Vagina (tissue), 2 donors: Measurements from ENCODE around the gene LRRC8A. TPM values are rescaled to one million over a fixed set of nuclear protein-coding genes. Genes with fewer than 3 reads are reported as not detected.

Source experiments
- DNase-seq, 2 donors: peaks; one replicate each; pipeline ENCODE4 v3.0.0-alpha.2; 2017; ENCODE audit errors: extremely low spot score in 2 of 2
- H3K27ac ChIP-seq: fragments of 200-600 bp; sonication (generic); one replicate; pipeline ENCODE4 v1.5.1; 2019
- H3K27me3 ChIP-seq: fragments of 200-600 bp; sonication (generic); one replicate; pipeline ENCODE4 v1.5.1; 2019
- H3K36me3 ChIP-seq, 2 donors: fragments of 200-600 bp; sonication (generic); one replicate each; pipeline ENCODE4 v1.5.1; 2017 to 2019
- H3K4me1 ChIP-seq: fragments of 200-600 bp; sonication (generic); one replicate; pipeline ENCODE4 v1.5.1; 2019
- H3K4me3 ChIP-seq, 2 donors: fragments of 200-600 bp; sonication (generic); 1 replicate in 1 of 2; 2 replicates in 1 of 2; pipeline ENCODE4 v1.5.1; 2016 to 2019
- H3K9me3 ChIP-seq: fragments of 200-600 bp; sonication (generic); one replicate; pipeline ENCODE4 v1.5.1; 2019
- CTCF ChIP-seq, 3 experiments: fragments of 450-650 bp in 2 of 3; fragments of 200-600 bp in 1 of 3; sonication (generic) in 1 of 3; IDR thresholded peaks; one replicate each; pipeline ENCODE4 v1.5.1; 2017 to 2019; ENCODE audit warnings: antibody characterized with exemption in 3 of 3, mild to moderate bottlenecking in 2 of 3, moderate library complexity in 2 of 3
- POLR2A ChIP-seq, 2 donors: fragments of 450-650 bp; IDR thresholded peaks; one replicate each; pipeline ENCODE4 v1.6.1; 2017; ENCODE audit warnings: antibody characterized with exemption in 2 of 2, mild to moderate bottlenecking in 2 of 2, moderate library complexity in 2 of 2
- POLR2AphosphoS5 ChIP-seq, 2 donors: sonication (generic); formaldehyde crosslinking; IDR thresholded peaks; one replicate each; pipeline ENCODE4 v1.9.0; 2017; ENCODE audit warnings: antibody characterized with exemption in 2 of 2, mild to moderate bottlenecking in 2 of 2, low read depth in 1 of 2; ENCODE audit not compliant: insufficient read depth in 1 of 2
- intact Hi-C: fragments of 100-400 bp; cut with DNase I; formaldehyde crosslinking; loops from one replicate; pipeline ENCODE4 v1.15.1; 2023
- total RNA-seq: library from RNA; depleted of rRNA; stranded (reverse); fragments of >200 nt; gene quantifications from one replicate; pipeline ENCODE4 v1.2.3, GENCODE V29; 2016

LRRC8A gene
- total RNA-seq, 1 donor from 2014 or later: 110 TPM

DNA sequence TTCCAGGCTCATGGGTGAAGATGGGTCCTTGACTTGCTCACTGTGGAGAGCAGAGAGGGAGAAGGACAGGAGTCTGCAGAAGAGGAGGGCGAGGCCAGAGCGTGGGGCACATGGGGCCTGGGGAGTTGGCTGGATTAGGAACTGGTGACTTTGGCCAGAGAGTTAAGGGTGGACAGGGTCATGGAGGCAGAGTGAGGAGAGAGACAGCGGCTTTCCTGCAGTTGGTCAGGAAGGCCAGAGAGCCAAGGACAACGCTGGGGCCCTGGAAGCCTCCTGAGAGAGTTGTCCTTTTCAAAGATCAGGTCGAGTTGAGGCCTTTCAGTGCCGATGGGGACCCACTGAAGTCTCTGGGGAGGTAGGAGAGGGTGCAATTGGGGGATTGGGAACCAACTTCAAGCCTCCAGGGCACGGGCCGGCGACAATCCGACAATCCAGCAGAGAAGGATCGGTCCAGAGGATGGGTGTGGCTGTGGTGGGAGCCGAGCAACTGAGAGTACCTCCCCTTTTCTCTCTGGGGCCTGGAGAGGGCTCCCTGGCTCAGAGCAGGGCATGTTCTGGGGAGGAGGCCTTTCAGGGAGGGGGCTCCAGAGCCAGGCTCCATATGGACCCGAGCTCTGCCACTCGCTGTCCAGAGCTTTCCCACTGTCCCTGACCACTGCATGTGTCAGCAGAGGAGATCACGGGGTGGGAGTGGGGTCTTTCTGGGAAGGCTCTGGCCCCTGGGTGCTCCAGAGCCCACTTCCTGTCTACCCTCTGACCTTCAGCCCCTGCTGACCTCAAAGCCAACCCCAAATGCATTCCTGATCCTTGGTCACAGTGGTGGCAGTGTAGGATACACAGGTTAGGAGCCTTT lies 31.3 kb downstream of the LRRC8A start:
- DNase-seq: no peak
- no peaks in the 10 kb centered on the region for H3K9me3 ChIP-seq
- intact Hi-C loops: no loop called here
- H3K4me3 ChIP-seq: peak overlapping the region in 1 of 2 donors; percentile 2
- no peak for TF ChIP-seq POLR2A (IDR thresholded peaks at IDR 0.05)
- no peak for TF ChIP-seq CTCF (IDR thresholded peaks at IDR 0.05)
- TF ChIP-seq POLR2AphosphoS5 (IDR thresholded peaks at IDR 0.05; ENCODE audit: insufficient read depth in 1 of 2, low read depth in 1 of 2): no peak
- peaks cover 0 to 23% of the 10 kb centered on the region in 2 donors for H3K36me3 ChIP-seq
- no peaks in the 10 kb centered on the region for H3K27me3 ChIP-seq
- peak overlapping the region; percentile 96 for H3K27ac ChIP-seq
- H3K4me1 ChIP-seq: peaks cover 88% of the 10 kb centered on the region

GRCh38 chr9:128913995-128914772 lies 32.3 kb downstream of the LRRC8A start:
- Histone ChIP-seq H3K27me3 (no peaks in the 10 kb centered on the region), H3K27ac (peak overlapping the region; percentile 96), H3K36me3 (peaks cover 0 to 19% of the 10 kb centered on the region in 2 donors), H3K4me1 (peaks cover 91% of the 10 kb centered on the region), H3K4me3 (no peak overlapping the region), H3K9me3 (no peaks in the 10 kb centered on the region)
- TF ChIP-seq CTCF (IDR thresholded peaks at IDR 0.05): no peak
- TF ChIP-seq POLR2AphosphoS5 (IDR thresholded peaks at IDR 0.05; ENCODE audit: insufficient read depth in 1 of 2, low read depth in 1 of 2): no peak
- TF ChIP-seq POLR2A (IDR thresholded peaks at IDR 0.05): no peak
- intact Hi-C loops: no loop called here
- no peak for DNase-seq

- intact Hi-C loops: no loop called here
- Histone ChIP-seq H3K27me3 (no peaks in the 10 kb centered on the region), H3K27ac (peak overlapping the region; percentile 96), H3K4me1 (peaks cover 91% of the 10 kb centered on the region), H3K4me3 (no peak overlapping the region), H3K9me3 (no peaks in the 10 kb centered on the region), H3K36me3 (peaks cover 0 to 13% of the 10 kb centered on the region in 2 donors)
- TF ChIP-seq CTCF (IDR thresholded peaks at IDR 0.05): no peak
- peak in 1 of 2 donors; percentile 24 for TF ChIP-seq POLR2AphosphoS5 (IDR thresholded peaks at IDR 0.05; ENCODE audit: insufficient read depth in 1 of 2, low read depth in 1 of 2)
- no peak for DNase-seq
Measured at GRCh38 chr9:128916204-128916603, 34.3 kb downstream of the LRRC8A start.

GRCh38 chr9:128916745-128917144 lies 34.8 kb downstream of the LRRC8A start:
- Histone ChIP-seq H3K27ac (peak overlapping the region; percentile 96), H3K4me1 (peaks cover 91% of the 10 kb centered on the region), H3K36me3 (peaks cover 0 to 13% of the 10 kb centered on the region in 2 donors), H3K9me3 (no peaks in the 10 kb centered on the region), H3K27me3 (no peaks in the 10 kb centered on the region), H3K4me3 (no peak overlapping the region)
- intact Hi-C loops: no loop called here
- no peak for TF ChIP-seq POLR2AphosphoS5 (IDR thresholded peaks at IDR 0.05; ENCODE audit: insufficient read depth in 1 of 2, low read depth in 1 of 2)
- no peak for TF ChIP-seq CTCF (IDR thresholded peaks at IDR 0.05)
- no peak for TF ChIP-seq POLR2A (IDR thresholded peaks at IDR 0.05)
- DNase-seq: no peak
